Stimulated activated CD4-positive, alpha-beta T cell treated with anti-CD3 and anti-CD28 coated beads, Interleukin-4, amount 100 ng/mL, for 4 hours (primary cell): ENCODE data around the gene WNT9B.

Experiments used
- DNase-seq, 2 experiments: peaks; one replicate each; pipeline ENCODE4 v3.0.0-alpha.2; 2020

WNT9B gene, protein sequence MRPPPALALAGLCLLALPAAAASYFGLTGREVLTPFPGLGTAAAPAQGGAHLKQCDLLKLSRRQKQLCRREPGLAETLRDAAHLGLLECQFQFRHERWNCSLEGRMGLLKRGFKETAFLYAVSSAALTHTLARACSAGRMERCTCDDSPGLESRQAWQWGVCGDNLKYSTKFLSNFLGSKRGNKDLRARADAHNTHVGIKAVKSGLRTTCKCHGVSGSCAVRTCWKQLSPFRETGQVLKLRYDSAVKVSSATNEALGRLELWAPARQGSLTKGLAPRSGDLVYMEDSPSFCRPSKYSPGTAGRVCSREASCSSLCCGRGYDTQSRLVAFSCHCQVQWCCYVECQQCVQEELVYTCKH

DNA sequence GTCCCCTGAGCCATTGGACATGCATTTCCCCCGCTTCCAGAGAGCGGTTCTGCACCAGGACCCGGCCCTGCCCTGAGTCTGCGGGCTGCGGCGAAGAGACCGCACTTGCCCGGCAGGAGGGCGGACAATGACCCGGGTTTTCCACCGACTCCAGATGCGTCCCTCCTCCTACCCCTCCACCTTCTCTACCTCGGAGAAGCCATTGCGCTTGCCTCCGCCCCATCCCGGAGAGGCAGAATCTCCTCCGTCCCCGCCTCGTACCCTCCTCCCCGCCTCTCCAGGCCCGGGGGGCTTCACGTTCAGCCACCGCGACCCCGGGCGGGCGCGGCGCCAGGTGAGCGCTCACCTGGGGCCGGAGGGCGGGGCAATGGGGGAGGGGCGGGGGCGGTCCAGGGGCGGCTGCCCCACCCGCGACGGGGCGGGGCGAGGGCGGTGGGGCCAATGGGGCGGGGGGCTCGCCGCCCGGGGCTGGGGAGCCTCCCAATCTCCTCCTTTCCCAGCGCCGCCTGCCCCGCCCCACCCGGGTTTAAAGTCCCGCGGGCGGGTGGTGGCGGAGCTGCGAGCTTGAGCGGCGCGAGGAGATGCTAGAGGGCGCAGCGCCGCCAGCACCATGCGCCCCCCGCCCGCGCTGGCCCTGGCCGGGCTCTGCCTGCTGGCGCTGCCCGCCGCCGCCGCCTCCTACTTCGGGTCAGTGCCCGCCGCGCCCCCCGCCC is at the start of gene WNT9B:
Gene WNT9B (plus strand): TSS at position 555 of the 713 bp plus-strand sequence. CDS start 56 bp downstream, at position 611.
- peak in 1 of 2 experiments; percentile 17 for DNase-seq

DNA sequence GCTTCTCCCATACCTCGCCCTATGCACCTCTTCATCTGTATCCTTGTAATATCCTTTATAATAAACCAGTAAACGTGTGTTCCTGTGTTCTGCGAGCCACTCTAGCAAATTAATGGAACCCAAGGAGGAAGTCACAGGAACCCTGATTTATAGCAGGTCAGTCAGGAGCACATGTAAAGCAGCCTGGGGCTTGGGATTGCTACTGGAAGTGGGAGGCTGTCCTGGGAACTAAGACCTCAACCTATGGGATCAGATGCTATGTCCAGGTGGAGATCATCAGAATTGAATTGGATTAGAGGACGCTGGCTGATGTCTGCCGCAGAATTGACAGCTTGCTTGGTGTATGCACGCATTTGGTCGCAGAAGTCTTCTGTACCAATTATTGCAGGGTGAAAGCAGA is 48.6 kb upstream of the WNT9B start:
- no peak for DNase-seq

DNA sequence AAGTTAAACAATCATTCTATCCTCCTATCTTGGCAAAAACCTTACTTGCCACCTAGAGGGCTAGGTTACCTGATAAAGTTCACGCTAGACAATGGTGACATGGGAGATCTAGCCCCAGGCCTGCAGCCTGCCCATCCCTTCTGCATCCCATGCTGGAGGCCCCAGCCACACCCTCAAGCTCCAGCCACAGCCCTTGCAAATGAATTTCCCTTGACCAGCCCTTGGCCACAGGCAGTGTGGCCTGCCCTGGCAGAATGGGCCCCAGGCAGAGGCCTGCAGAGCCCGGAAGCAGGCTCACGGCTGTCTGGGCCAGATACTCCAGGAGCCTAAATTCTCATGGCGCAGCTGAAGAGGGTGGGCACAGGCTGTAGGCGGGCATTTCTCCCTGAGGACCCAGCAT is 47.8 kb upstream of the WNT9B start:
- DNase-seq = no peak

DNA sequence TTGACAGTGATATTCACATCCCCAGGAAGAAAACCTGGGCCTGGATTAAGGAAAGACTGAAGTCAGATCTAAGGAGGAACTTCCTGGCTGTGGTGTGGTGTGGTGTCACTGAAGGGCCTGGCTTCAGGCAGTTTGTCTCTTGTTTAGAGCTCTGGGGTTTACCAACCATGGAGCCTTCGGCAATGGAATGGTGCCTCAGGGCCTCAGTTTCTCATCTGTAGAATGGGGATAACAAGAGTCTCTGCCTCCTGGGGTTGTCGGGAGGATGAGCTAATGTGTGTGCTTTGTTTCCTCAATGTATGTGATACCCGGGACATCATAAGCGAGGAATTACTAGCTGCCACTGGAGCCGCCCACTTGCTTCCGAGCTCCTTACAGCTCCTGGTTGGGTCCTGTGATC is 45.6 kb upstream of the WNT9B start:
- no peak for DNase-seq

- DNase-seq = no peak
Measured at GRCh38 chr17:46809110-46809571, 42.2 kb upstream of the WNT9B start.

DNA sequence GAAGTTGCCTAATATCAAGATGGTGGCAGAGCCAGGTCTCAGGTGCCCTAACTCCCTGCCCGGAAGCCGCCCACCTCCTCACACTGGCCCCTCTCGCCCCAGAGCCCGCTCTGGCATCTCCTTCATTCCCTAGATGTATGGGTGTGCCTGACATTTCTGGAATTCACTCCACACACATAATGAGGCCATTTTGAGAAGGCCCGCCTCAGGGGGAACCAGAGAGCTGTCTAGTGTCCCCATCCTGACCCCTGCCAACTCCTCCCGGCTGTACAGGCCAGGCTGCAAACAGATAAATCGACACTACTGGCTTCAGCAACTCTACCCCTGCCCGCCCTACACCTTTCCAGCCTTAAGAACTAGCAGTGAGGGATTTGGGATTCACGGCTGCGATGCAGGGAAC is 40.5 kb upstream of the WNT9B start:
- no peak for DNase-seq

GRCh38 chr17:46811978-46812583 is 39.3 kb upstream of the WNT9B start:
- DNase-seq = no peak

DNA sequence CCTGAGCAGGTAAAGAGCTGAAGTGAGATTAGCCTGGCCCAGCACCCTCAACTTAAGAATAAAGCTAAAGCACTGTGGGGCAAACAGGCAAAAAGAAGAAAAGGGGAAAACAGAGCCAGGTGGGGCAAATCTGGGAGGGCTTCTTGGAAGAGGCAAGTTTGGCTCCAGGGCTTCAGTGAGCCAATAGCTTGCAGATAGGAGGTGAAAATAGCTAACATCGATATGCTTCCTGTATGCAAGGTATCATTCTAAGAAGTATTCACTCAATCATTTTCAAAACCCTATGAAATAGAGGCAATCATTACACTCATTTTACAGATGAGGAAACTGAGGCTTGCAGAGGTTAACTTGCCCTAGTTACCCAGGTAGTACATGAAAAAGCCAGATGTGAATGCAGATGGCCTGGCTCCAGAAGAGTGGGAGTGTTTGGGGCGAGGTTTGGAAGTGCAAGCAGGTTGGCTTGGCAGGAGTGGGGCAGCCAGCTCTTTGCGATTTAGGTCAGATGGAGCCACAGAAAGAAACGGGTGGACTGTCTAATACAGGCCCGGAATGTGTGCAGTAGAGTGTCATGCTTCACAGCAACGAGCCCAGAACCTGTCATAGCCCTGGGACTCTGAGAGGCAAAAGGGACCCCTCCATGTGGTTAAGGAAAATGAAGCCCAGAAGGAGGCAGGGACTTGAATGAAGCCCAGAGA is 38.6 kb upstream of the WNT9B start:
- DNase-seq = no peak

- no peak for DNase-seq
Measured at GRCh38 chr17:46813920-46814319, 37.5 kb upstream of the WNT9B start.

- DNase-seq = no peak
Measured at GRCh38 chr17:46814446-46814845, 36.9 kb upstream of the WNT9B start.

DNA sequence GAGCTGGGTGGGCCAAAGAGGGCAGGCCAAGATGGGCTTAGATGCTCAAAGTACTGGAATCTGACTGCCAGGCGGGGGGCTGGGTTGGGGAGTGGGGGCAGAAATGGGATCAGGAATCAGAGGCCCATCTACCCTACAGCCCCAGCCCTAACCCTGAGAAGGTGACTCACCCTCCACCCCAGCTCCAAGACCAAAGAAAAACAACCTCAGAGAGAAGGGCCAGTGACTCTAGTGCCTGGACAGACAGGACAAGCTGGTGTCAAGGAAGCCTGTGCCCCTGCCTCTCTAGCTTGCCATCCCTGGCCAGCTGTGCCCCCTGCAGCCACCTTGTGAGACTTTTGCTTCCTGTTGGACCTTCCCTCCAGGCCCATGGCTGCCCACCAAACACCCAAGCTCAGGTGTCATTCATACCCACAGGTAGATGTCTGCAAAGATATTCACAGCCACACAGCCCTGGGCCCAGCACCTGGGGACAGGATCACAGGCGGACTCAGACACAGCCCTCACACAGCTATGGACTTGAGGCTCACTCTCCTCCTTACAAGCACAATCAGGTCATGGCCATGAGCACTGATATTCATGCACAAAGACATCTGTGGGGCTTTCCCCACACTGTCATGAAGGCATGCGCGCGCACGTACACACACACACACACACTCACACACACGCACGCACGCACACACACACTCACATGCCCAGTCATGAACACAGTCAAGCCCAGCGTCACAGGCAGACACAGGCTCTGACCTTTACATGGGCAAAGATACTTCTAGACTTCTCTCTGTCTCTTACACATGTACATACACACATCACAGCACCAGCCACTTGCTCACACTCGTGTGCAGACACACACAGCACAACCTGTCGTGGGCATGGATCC is 35.7 kb upstream of the WNT9B start:
- DNase-seq = no peak

DNA sequence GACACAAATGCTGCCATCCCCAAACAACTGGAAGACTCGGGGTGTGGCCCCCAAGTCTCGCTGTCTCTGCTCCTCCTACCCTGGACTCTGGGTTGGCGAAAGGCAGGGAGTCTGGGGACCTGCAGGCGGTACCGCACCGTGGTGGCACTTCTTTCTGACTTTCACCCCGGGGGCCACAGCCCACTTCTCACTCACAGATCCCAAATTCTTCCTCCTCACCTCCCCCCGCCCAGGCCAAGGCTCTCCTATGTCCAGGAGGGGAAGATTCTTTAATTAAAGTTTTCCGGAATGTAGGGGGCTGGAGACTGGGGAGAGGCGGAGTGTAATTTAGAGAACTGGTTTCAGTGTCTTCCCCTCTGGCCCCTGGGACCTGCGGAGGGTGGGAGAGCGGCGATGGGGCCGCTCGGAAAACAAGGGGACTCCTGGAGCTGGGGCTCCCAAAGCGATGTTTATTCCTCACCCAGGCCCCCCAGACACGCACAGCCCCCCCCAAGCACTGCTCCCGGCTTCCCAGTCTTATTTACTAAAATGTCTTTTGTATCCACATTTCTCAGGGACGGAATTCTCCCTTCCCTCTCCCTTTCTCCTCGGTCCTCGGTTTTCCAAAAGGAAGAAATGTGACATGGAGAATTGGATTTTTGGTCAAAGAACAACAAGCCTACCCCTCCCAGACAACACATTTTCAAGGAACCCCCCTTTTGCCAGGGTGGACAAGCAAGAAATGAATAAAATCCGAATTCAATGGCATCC is 34.1 kb upstream of the WNT9B start:
- no peak for DNase-seq

GRCh38 chr17:46817901-46818209 is 33.5 kb upstream of the WNT9B start:
- no peak for DNase-seq

- peak; percentile 60 for DNase-seq
Measured at GRCh38 chr17:46818316-46818928, 33.0 kb upstream of the WNT9B start, which contains the start of gene WNT3. WNT3 (minus strand) TSS chr17:46818692; CDS start chr17:46818597, 95 bp downstream.

DNA sequence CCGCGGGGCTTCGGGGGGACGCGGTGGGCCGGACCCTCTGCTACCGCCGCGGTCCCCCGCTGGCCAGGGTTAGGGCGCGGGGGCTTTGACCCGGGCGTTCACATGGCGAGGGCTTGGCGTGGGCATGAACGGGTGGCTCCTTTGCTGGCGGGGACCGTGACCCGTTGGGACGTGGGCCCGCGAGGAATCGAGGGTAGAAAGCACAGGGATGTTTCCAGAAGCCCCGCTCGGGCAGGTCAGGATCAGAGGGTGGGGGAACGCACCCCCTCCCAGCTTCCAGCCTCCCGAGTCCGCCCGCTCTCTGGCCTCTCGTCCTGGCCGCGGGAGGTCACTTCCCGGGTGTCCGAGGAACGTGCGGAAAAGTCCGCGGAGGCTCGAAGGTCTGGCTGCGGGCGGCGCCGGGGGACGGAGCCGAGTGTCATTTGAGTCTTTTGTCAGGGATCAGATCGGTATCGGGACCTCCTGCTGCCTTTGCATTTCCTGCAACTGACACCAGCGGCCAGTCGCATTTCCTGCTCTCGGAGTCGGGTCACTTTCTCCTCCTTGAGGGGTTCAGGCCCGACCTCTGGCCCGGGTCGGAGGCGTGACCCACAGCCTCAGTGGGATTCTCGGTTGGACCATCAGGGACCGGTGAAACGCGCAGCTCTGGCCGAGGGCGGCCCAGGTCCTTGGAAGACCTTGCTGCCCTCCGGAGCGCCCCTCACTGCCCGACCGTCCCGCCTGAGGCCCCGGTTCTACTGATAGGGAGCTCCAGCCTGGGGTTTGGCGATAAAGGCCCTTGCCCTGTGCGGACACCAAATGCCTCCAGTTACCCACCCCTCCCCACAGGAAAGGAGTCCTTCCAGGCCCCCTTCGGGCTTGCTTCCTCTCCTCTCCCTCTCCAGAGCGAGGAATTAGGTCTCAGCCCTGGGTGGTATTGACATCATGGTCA is 32.2 kb upstream of the WNT9B start:
- DNase-seq = no peak

- DNase-seq = no peak
Measured at GRCh38 chr17:46819906-46820351, 31.5 kb upstream of the WNT9B start.

DNA sequence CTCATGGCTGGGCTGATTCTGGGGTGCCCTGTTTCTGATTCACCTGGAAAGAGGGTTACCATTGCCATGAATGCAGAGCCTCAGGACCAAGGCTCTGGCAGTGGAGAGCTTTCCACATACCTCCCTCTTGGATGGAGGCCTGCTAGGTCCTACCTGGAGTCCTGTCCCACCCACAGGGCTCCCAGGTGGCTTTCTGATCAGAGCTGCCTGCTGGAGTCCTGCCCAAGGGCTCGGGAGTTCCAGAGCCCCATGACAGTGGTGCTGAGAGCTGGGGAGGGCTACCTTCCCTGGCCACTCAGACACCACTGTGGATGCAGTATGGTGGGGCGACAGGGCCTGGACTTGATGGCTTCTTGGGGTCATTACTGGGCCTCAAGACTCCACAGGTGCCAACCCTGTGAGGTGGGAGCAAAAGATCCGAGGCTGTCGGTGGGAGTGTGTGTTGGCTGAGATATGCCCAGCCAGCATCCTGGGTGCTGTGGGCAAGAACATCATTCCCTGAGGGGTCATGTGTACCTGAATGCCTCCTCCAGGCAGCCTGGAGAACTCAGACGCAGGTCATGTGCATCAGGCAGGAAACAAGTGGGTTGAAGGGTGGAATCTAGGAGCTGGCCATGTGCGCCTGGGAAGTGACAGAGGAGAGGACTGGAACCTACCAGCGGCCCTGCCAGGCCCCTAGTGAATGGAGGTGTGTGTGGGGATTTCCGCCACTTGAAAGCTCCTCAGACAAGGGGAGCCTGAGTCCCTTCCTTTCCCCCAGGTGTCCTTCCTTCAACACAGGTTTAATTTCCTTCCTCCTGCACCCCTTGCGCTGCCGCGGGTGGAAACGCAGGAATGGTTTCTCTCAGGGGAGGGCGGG is 30.6 kb upstream of the WNT9B start:
- no peak for DNase-seq

DNA sequence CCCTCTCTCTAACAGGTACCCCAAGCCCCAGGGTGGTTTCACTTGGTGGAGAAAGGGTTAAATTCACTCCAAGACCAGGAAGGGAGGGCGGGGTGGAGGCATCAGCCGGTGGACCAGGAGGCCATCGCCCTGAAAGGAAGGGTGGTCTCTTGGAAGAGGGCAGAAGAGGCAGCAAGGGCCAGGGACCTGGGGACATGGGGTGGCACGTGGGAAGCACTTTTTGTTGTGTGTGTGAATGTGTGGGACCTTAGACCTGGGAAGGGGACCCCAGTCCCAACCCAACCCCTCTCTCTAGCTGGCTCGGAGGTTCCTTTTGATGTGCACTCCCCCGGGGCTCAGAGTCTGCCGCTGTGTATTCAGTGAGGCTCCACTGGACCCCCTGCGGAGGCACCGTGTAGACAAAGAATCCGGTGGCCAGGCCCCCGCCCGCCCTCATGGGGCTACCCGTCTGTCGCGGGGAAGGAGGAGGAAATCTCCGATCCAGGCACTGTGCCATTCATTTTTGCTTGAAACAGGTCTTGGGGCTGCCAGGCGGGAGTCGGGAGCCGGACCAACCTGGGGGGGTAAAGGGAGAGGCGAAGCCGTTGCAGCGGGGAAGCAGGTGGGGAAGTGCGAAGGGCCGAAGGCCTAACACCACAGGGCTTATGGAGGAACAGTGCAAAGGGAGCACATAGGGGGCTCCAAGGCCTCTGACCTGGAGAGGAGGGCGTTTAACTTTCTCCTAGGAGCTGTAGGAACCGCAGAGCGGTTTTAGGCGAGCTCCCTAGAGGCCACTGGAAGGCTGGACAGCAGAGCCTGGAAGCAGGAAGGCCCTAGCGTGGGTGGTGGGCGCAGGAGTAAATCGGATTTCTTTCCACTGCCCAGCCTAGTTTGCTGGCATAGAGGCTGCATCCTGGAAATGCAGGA is 29.6 kb upstream of the WNT9B start:
- DNase-seq = no peak
